HepG2 (cell line): ENCODE data around the gene THEM4. TPM values are rescaled to one million over a fixed set of nuclear protein-coding genes. Genes with fewer than 3 reads are reported as not detected.

Experiments
- ATAC-seq: fragments of 200-7000 bp; cut with Tn5 transposase; 3 replicates; pipeline ENCODE4 v1.9.1; 2020; ENCODE audit warnings: mild to moderate bottlenecking, moderate library complexity
- BruUV-seq: library from RNA; stranded (reverse); fragments of 400-500 nt; replicated peaks from 2 replicates; lab custom pipeline; 2021; lab: Mats Ljungman, UMichigan
- CTCF ChIA-PET: fragments of 300-600 bp; formaldehyde crosslinking; extraction: SDS; loops from one replicate; lab custom pipeline; 2021; ENCODE audit warnings: low total read pairs, inconsistent platforms, low intra/inter-chr PET ratio; lab: Yijun Ruan, JAX
- POLR2A ChIA-PET: fragments of 350-600 bp; sonication (Branson Sonifier 250); formaldehyde crosslinking; loops from one replicate; lab custom pipeline; 2020; ENCODE audit warnings: antibody characterized with exemption, inconsistent platforms; lab: Yijun Ruan, JAX
- DNase-seq: peaks from one replicate; pipeline ENCODE4 v3.0.0-alpha.2; 2015; ENCODE audit warnings: low spot score
- FAIRE-seq: peaks from 3 replicates; lab custom pipeline; 2011; peaks lifted over from hg19 to GRCh38; lab: Jason Lieb, UNC
- H2AFZ ChIP-seq: one replicate; pipeline ENCODE4 v1.6.1; 2011; ENCODE audit warnings: low read length, inconsistent platforms
- H3K27ac ChIP-seq: fragments of 300-600 bp; 3 replicates; pipeline ENCODE4 v1.8.0; 2011; ENCODE audit warnings: mixed run types, mild to moderate bottlenecking, mixed read lengths, low read length, inconsistent platforms; ENCODE audit not compliant: insufficient read depth; ENCODE audit errors: extremely low read length
- H3K27me3 ChIP-seq, 2 experiments: fragments of 200-600 bp in 1 of 2; 2 replicates in 1 of 2; 3 replicates in 1 of 2; pipeline versions ENCODE4 v1.6.0 to v1.8.0; 2011; ENCODE audit warnings: low read length in 2 of 2, mild to moderate bottlenecking in 2 of 2, moderate library complexity in 2 of 2, inconsistent platforms in 1 of 2; ENCODE audit not compliant: insufficient read depth in 2 of 2, control insufficient read depth in 1 of 2
- H3K36me3 ChIP-seq, 2 experiments: fragments of 200-600 bp in 1 of 2; replicated peaks in 1 of 2; 2 replicates in 1 of 2; 3 replicates in 1 of 2; pipeline versions ENCODE4 v1.5.1 to v1.8.0; 2011; ENCODE audit warnings: low read length in 2 of 2, inconsistent platforms in 1 of 2; ENCODE audit not compliant: insufficient read depth in 2 of 2, control insufficient read depth in 1 of 2
- H3K4me1 ChIP-seq: 2 replicates; pipeline ENCODE4 v1.5.1; 2012; ENCODE audit warnings: low read length, inconsistent platforms; ENCODE audit not compliant: insufficient read depth
- H3K4me2 ChIP-seq: 2 replicates; pipeline ENCODE4 v1.6.0; 2011; ENCODE audit warnings: low read depth, low read length, inconsistent platforms
- H3K4me3 ChIP-seq, 3 experiments: fragments of 200-600 bp in 1 of 3; sonication (generic), shearing (Covaris generic) in 1 of 3; replicated peaks in 1 of 3; 2 replicates each; pipeline ENCODE4 v1.5.1; 2011 to 2016; ENCODE audit warnings: low read length in 3 of 3, inconsistent platforms in 2 of 3, low read depth in 2 of 3, mild to moderate bottlenecking in 2 of 3, control low read depth in 1 of 3, mixed read lengths in 1 of 3; ENCODE audit not compliant: insufficient read depth in 1 of 3
- H3K79me2 ChIP-seq: one replicate; pipeline ENCODE4 v1.6.1; 2011; ENCODE audit warnings: low read length, inconsistent platforms; ENCODE audit not compliant: insufficient read depth
- H3K9ac ChIP-seq: 2 replicates; pipeline ENCODE4 v1.6.0; 2011; ENCODE audit warnings: mild to moderate bottlenecking, low read depth, low read length, inconsistent platforms; ENCODE audit not compliant: insufficient read depth
- H3K9me3 ChIP-seq: 2 replicates; pipeline ENCODE4 v1.5.1; 2012; ENCODE audit warnings: mild to moderate bottlenecking, low read length
- H4K20me1 ChIP-seq: 2 replicates; pipeline ENCODE4 v1.6.0; 2011; ENCODE audit warnings: inconsistent platforms, mild to moderate bottlenecking, low read length, moderate library complexity; ENCODE audit not compliant: insufficient read depth
- EEA1 ChIP-seq: sonication (generic); formaldehyde crosslinking; IDR thresholded peaks from 2 replicates; pipeline ENCODE4 v1.5.1; 2020; ENCODE audit warnings: mild to moderate bottlenecking, missing genetic modification reagents, borderline replicate concordance
- HNRNPK ChIP-seq: fragments of 200-400 bp; formaldehyde crosslinking; IDR thresholded peaks from 2 replicates; pipeline ENCODE4 v1.6.1; 2018; ENCODE audit warnings: low read length, low read depth, moderate library complexity, mild to moderate bottlenecking; ENCODE audit not compliant: poor library complexity, severe bottlenecking
- KDM5B ChIP-seq: sonication (generic); formaldehyde crosslinking; IDR thresholded peaks from 2 replicates; pipeline ENCODE4 v1.4.0; 2020; ENCODE audit warnings: missing genetic modification reagents, mild to moderate bottlenecking, borderline replicate concordance
- MED1 ChIP-seq: sonication (generic); formaldehyde crosslinking; IDR thresholded peaks from 2 replicates; pipeline ENCODE4 v1.4.0; 2020; ENCODE audit warnings: missing genetic modification reagents
- NR2F6 ChIP-seq, 2 experiments: IDR thresholded peaks; 2 replicates each; pipeline ENCODE4 v1.6.1; 2016; ENCODE audit warnings: antibody characterized with exemption in 1 of 2, mild to moderate bottlenecking in 1 of 2
- TCF12 ChIP-seq, 2 experiments: fragments of 450-650 bp in 1 of 2; sonication (generic) in 1 of 2; formaldehyde crosslinking in 1 of 2; IDR thresholded peaks; 2 replicates each; pipeline versions ENCODE4 v1.6.1 to v1.8.0; 2017 to 2022; ENCODE audit warnings: antibody characterized with exemption in 1 of 2, mild to moderate bottlenecking in 1 of 2, missing genetic modification reagents in 1 of 2, moderate library complexity in 1 of 2
- ZNF17 ChIP-seq: sonication (generic); formaldehyde crosslinking; IDR thresholded peaks from 2 replicates; pipeline ENCODE4 v1.5.0; 2020; ENCODE audit warnings: mild to moderate bottlenecking, missing genetic modification reagents
- ZNF619 ChIP-seq: sonication (generic); formaldehyde crosslinking; IDR thresholded peaks from 2 replicates; pipeline ENCODE4 v1.4.0; 2020; ENCODE audit warnings: mild to moderate bottlenecking, missing genetic modification reagents
- ZNF629 ChIP-seq: sonication (generic); formaldehyde crosslinking; conservative IDR thresholded peaks from 2 replicates; pipeline ENCODE4 v1.5.0; 2020; ENCODE audit warnings: missing genetic modification reagents
- ZSCAN25 ChIP-seq: sonication (generic); formaldehyde crosslinking; IDR thresholded peaks from 2 replicates; pipeline ENCODE4 v1.8.0; 2022; ENCODE audit warnings: mild to moderate bottlenecking, missing genetic modification reagents
- WGBS: methylation state at CpG from one replicate; pipeline ENCODE4 v1.1.6; 2017; ENCODE audit warnings: low lambda C conversion rate; 5-methylcytosine and 5-hydroxymethylcytosine counted together
- in situ Hi-C: cut with HindIII; loops from 2 replicates; pipeline ENCODE4 v1.10.0; 2017; ENCODE audit warnings: low pct_unique_long_range_greater_than_20kb; ENCODE audit not compliant: extremely low pct_ligation_motif_present
- intact Hi-C: fragments of 100-400 bp; cut with micrococcal nuclease; formaldehyde crosslinking; loops from one replicate; pipeline ENCODE4 v1.10.0; 2022; ENCODE audit not compliant: unreplicated experiment
- polyA plus RNA-seq, 8 experiments: library from polyadenylated mRNA; depleted of rRNA in 3 of 8; stranded (reverse) in 7 of 8; unstranded in 1 of 8; fragments of >200 nt; fragmentation: Illumina TruSeq in 4 of 8; extraction: Trizol in 4 of 8; gene quantifications; 2 replicates each; pipeline versions ENCODE4 v1.2.1 to v1.2.3, GENCODE V29; 2011 to 2016; ENCODE audit warnings: low read depth in 4 of 8, missing spikeins in 1 of 8, mixed read lengths in 1 of 8; ENCODE audit not compliant: insufficient read depth in 1 of 8
- total RNA-seq, 5 experiments: library from RNA; depleted of rRNA; stranded (reverse); fragments of >200 nt; fragmentation: Illumina TruSeq; extraction: Trizol; gene quantifications; 2 replicates each; pipeline ENCODE4 v1.2.3, GENCODE V29; 2016; ENCODE audit warnings: low read depth in 1 of 5
- TF ChIP-seq, protein P1 (sequence below): sonication (generic); formaldehyde crosslinking; conservative IDR thresholded peaks from 2 replicates; pipeline ENCODE4 v1.4.0; 2020; ENCODE audit warnings: mild to moderate bottlenecking, missing genetic modification reagents, moderate library complexity

The THEM4 gene
- total and polyA plus RNA-seq, 2 of the 13 experiments (the other 11 are each of a cell fraction or from before 2014, with no cell fraction given): 10.9 to 13.9 TPM

DNA sequence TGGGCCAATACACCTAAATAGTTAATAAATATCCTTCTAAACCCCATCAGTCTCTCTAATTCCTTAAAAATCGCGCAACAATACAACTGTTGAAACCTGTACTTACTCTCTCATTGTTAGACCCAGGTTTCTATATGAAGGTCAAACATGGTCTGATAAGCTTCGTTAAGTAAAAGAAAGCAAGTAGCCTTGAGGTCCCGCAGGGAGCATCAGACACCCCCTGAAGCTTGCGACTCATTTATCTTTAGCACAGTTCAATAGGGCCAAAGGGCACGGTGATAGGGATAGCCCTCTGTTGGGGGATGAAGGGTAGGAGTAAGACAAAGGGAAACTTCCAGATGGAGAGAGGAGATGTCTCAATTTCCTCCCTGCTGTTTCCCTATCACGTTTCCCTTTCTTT is 27.3 kb upstream of the THEM4 start:
- CTCF ChIA-PET: interaction anchor here (1.4 kb wide), 1 partner anchor 77 kb away, joined by 3 read pairs; no protein-coding TSS in a partner anchor
- Histone ChIP-seq H3K4me3 (no peak overlapping the region; a peak in 1 of 6 replicates), H2AFZ (no peak overlapping the region), H3K36me3 (no peaks in the 10 kb centered on the region), H3K4me1 (peaks cover 12% of the 10 kb centered on the region), H3K9me3 (no peaks in the 10 kb centered on the region), H3K27me3 (no peaks in the 10 kb centered on the region)
- no peak for ATAC-seq
- in situ Hi-C loops: no loop called here
- peak; percentile 2 for DNase-seq
- TF ChIP-seq MED1 (CRISPR knock-in tag) (no peak), HNRNPK (no peak), NR2F6 (IDR thresholded peaks at IDR 0.05) (0 out of 2 replicates have a peak, but pooled peaks have one; percentile 15), NR2F6 (CRISPR knock-in tag; IDR thresholded peaks at IDR 0.05) (no peak), ZNF17 (CRISPR knock-in tag) (no peak), ZNF629 (CRISPR knock-in tag) (no peak)
- TF ChIP-seq, all 625 proteins: peak for 1
- Histone ChIP-seq H4K20me1 (no peaks in the 10 kb centered on the region), H3K4me2 (no peak overlapping the region), H3K9ac (no peak overlapping the region), H3K27ac (no peak overlapping the region), H3K79me2 (no peaks in the 10 kb centered on the region)
- BruUV-seq: no TSS peak
- POLR2A ChIA-PET: no interaction called here
- FAIRE-seq: no peak
- WGBS: 2% methylated on average over 7 of the region's 7 CpGs
- intact Hi-C loops: no loop called here

DNA sequence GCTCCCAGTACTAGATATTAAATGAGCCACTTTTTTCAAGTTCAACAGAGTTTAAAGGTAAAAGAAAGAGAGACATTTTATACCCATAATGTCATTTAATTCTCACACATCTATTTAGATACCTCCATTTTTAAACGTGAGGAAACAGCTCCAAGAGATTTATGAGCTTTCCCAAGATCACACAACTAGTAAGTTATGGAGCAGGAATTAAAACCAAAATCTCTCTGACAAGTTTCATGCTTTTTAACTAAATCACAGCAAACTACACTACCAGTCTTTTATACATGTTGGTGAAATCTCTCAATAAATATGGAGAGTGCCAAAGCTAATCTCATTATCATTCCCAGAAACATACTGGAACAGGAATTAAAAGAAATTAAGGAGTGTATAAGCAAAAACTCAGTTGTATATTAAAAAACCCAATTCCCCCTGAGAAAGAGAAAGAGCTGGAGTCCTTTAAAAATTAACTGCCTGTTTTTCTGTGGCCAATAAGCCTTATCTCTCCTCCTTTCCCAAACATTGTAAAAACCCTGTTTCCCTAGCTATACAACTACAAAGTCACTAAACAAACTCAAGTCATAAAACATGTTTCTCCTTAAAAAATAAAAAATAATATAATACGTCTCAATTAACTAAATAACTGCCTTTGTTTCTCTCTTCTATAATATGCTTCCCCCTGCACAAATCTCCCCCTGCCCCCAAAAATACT is 26.7 kb upstream of the THEM4 start:
- POLR2A ChIA-PET: no interaction called here
- CTCF ChIA-PET: interaction anchor here (1.4 to 3.1 kb wide), 2 partner anchors 67 to 78 kb away, joined by 3 to 33 read pairs; no protein-coding TSS in a partner anchor
- Histone ChIP-seq H3K36me3 (no peaks in the 10 kb centered on the region), H2AFZ (no peak overlapping the region), H3K4me3 (no peak overlapping the region), H3K79me2 (no peaks in the 10 kb centered on the region), H3K27ac (no peak overlapping the region)
- in situ Hi-C loops: no loop called here
- TF ChIP-seq EEA1 (CRISPR knock-in tag): no peak
- no peak for TF ChIP-seq ZSCAN25 (CRISPR knock-in tag)
- TF ChIP-seq, protein P1, sequence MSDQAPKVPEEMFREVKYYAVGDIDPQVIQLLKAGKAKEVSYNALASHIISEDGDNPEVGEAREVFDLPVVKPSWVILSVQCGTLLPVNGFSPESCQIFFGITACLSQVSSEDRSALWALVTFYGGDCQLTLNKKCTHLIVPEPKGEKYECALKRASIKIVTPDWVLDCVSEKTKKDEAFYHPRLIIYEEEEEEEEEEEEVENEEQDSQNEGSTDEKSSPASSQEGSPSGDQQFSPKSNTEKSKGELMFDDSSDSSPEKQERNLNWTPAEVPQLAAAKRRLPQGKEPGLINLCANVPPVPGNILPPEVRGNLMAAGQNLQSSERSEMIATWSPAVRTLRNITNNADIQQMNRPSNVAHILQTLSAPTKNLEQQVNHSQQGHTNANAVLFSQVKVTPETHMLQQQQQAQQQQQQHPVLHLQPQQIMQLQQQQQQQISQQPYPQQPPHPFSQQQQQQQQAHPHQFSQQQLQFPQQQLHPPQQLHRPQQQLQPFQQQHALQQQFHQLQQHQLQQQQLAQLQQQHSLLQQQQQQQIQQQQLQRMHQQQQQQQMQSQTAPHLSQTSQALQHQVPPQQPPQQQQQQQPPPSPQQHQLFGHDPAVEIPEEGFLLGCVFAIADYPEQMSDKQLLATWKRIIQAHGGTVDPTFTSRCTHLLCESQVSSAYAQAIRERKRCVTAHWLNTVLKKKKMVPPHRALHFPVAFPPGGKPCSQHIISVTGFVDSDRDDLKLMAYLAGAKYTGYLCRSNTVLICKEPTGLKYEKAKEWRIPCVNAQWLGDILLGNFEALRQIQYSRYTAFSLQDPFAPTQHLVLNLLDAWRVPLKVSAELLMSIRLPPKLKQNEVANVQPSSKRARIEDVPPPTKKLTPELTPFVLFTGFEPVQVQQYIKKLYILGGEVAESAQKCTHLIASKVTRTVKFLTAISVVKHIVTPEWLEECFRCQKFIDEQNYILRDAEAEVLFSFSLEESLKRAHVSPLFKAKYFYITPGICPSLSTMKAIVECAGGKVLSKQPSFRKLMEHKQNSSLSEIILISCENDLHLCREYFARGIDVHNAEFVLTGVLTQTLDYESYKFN (CRISPR knock-in tag): no peak
- no peak for TF ChIP-seq KDM5B (CRISPR knock-in tag)
- no peak for TF ChIP-seq TCF12 (IDR thresholded peaks at IDR 0.05)
- TF ChIP-seq TCF12 (CRISPR knock-in tag; IDR thresholded peaks at IDR 0.05): no peak
- TF ChIP-seq ZNF619: no peak
- TF ChIP-seq, all 625 proteins: peak for 0
- Histone ChIP-seq H3K4me2 (no peak overlapping the region), H3K4me1 (peaks cover 6% of the 10 kb centered on the region), H4K20me1 (no peaks in the 10 kb centered on the region), H3K9ac (no peak overlapping the region), H3K27me3 (no peaks in the 10 kb centered on the region), H3K9me3 (no peaks in the 10 kb centered on the region)
- ATAC-seq (no peak), DNase-seq (no peak), FAIRE-seq (no peak)
- intact Hi-C loops: loop anchor here (2.0 kb wide), 1 partner anchor 33 kb away; no protein-coding TSS in a partner anchor
- no TSS peak for BruUV-seq
- 11% methylated on average over 2 of the region's 2 CpGs for WGBS
